Measurements from ENCODE around the gene ARHGAP11B.
"Not testable (repeated sequence)": the region's sequence is repeated elsewhere in the genome, so short reads cannot be mapped to it uniquely, and the experiment has no call there.

- not testable (repeated sequence) for TF ChIP-seq CTCF, POLR2A, POLR2AphosphoS5, EP300 (IDR thresholded peaks at IDR 0.05)
These were observed 59.9 kb downstream of the ARHGAP11B start for GRCh38 chr15:30685709-30686285.
